ENCODE results near the gene FAF1.

The FAF1 gene

DNA sequence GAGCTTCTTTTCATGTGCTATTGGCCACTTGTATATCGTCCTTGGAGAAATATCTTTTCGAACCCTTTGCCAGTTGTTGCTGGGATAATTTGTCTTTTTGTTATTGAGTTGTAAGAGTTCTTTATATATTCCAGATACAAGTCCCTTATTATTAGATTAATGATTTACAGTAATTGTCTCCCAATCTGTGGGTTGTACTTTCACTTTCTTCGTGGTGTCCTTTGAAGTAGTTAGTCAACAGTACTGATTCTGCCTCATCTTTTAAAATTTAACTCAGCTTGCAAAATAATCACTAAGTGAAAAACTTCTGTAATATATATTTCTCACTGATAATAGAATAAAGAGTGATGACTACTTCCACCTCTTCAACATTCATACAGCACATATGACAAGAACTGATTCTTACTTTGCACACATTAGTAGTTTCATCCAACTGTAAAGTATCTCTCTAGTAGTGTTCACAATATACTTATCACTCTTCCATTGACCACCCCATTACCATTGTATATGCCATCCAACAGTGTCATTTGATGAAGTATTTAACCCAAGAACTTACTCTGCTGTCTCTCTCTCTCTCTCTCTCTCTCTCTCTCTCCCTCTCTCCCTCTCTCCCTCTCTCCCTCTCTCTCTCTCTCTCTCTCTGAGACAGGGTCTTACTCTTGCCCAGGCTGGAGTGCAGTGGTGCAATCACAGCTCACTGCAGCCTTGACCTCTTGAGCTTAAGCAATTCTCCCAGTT, 432.6 kb downstream of the FAF1 start:
- DNase-seq: no peak

DNA sequence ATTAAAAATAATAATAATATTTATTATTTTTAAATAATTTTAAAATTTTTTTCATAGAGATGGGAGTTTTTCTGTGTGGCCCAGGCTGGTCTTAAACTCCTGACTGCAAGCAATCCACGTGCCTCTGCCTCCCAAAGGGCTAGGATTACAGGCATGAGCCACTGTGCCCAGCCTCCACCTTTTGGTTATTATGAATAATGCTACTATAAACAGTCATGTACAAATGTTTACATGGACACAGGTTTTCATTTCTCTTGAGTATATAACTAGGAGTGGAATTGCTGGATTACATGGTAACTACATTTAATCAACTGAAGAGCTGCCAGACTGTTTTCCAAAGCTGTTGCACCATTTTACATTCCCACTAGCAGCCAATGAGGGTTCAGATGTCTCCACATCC, 433.6 kb downstream of the FAF1 start:
- no peak for DNase-seq

DNA sequence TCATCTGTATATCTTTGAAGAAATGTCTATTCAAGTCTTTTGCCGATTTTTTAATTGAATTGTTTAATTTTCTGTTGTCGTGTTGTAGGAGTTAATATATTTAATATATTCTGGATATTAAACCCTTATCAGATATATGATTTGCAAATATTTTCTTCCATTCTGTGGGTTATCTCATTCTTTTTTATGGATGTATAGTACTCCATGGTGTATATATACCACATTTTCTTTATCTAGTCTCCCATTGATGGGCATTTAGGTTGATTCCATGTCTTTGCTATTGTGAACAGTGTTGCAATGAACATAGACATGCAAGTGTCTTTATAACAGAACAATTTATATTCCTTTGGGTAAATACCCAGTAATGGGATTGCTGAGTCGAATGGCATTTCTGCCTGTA, 436.5 kb downstream of the FAF1 start:
- no peak for DNase-seq

DNA sequence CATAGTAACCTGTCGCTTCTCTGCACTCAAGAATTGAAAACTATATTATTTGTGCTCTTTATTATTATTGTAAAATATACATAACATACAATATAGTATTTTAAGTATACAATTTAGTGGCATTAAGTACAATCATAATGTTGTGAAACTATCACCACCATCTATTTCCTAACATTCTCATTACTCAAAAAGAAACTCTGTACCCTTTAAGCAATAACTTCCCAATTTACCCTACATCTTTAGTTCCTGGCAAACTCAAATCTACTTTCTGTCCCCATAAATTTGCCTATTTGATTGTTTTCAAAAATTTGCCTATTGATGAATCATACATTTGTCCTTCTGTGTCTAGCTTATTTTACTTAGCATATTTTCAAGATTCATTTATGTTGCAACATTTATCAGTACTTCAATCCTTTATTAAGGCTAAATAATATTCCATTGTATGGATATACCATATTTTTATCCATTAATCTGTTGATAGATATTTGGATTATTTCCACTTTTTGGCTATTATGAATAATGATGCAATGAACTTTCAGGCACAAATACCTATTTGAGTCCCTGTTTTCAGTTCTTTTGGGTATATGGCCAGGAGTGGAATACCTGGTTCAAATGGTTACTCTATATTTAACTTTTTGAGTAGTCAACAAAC, 437.2 kb downstream of the FAF1 start:
- no peak for DNase-seq

DNA sequence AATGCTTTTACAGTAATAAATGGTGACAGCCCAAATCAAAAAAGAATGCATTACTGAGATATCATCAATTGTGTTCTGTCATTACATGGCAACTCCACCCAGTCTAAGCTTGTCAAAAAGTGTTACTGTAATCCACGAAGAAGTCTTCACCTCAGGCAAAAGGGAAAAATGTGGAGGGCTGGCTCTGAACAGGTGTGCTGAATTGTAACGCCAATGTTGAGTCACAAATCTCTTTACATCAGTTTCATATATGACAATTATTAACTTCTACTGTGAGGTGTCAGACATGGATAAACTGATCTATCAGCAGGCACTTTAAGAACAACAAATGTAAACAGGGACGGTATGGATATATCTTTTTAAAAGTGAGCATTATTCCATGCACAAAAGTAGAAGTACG, 438.4 kb downstream of the FAF1 start:
- no peak for DNase-seq

DNA sequence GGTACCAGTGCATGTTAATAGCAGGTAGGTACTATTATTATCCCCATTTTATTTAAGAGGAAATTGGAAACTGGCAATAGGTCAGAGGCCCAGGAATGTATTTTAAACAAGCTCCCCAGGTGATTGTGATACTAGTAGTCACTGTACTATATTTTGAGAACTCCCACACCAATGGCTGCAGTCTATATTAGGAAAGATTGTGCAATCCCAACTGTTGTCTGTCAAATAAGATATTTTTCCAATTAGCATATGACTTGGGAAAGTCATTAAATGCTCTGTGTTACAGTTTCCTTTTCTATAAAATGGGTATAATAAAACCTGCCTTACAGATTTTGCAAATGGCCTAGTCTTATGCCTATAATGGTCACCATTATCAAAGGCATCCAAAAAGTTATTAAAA, 442.6 kb downstream of the FAF1 start:
- DNase-seq: no peak

DNA sequence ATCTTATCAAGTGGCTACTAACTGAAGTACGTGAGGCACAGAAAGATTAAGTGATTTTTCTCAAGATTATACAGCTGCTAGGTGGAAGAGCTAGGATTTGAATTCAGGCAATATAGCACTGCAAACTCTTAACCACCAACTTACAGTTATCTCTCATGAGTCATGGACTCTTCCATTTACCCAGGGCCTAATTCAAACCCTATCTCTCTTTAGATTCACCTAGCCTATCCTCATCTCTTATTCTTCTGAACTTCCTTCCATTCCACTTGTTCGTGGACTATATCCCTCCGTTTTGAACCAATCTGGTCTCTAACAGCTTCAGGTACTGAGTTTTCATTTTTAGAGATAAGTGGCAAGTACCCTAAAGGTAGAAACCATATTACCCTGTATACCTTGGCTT, 444.0 kb downstream of the FAF1 start:
- no peak for DNase-seq

DNA sequence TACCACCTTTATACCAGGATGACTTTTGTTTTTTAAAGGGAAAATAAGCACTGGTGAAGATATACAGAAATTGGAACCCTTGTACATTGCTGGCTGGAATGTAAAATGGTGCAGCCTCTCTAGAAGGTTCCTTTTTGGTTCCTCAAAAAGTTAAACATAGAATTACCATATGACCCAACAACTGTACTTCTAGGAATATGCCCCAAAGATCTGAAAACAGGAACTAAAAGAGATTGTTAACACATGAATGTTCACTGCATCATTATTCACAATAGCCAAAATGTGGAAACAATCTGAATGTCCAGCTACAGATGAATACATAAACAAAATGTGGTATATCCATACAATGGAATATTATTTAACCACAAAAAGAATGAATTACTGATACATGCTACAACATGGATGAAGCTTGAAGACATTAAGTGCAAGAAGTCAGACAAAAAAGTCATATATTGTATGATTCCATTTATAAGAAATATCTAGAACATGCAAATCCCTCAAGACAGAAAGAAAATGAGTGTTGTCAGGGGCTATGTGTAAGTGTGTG, 452.0 kb downstream of the FAF1 start:
- no peak for DNase-seq

DNA sequence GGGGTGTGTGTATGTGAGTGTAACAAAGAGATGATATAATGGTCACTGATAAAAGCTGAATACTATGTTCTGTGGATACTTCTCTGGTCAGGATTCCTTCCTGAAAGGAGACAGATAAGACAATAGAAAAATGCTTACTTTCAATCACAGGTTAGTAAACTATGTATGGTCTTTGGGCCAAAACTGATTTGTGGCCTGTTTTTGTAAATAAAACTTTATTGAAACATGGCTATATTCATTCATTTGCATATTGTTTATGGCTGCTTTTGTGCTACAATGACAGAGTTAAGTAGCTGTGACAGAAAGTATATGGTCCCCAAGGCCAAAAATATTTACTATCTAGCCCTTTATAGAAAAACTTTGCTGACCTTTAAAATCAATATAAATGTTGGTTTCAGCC, 454.6 kb downstream of the FAF1 start:
- no peak for DNase-seq

DNA sequence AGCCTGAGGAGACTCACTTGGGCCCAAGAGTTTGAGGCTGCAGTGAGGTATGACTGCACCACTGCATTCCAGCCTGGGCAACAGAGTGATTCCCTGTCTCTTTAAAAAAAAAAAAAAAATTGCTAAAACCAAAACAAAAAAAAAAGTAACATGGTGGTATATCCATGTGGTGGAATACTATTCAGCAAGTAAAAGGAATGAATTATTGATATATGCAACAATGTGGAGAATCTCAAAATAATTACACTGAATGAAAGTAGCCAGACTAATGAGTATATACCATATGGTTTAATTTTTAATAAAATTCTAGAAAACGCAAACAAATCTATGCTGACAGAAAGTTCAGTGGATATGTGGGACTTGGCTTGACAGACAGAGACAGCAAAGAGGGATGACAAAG, 456.6 kb downstream of the FAF1 start:
- DNase-seq: no peak

DNA sequence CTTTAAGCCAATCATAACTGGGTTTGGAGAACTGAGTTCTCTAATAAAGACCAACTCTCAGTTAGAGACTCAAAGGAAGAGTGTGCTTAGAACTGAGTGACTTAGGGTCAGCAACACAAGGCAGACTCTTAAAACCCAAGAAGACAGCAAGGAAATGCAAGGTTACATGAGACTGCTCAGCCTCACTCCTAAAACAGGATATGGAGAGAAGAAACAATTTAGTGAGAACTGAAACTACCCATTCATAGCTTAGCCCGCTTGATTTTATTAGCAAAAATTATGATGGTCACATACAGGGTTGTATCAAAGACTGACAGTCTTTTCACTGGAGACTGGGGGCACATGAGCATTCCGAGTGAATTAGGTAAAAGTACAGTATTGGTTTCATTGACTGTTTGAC, 457.9 kb downstream of the FAF1 start:
- no peak for DNase-seq

DNA sequence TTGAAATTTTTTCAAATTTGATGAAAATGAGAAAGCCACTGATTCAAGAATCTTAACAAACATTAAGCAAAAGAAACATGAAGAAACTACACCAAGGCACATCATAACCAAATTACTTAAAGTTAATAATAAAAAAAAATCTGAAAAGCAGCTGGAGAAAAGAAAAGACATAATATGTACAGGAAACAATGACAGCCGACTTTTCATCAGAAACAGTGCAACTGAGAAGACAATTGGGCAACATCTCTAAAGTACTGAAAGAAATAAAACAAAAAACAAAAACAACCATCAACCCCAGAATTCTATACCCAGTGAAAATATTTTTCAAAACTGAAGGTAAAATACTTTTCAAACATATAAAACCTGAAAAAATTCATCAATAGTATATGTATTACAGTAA, 463.1 kb downstream of the FAF1 start:
- DNase-seq: no peak

DNA sequence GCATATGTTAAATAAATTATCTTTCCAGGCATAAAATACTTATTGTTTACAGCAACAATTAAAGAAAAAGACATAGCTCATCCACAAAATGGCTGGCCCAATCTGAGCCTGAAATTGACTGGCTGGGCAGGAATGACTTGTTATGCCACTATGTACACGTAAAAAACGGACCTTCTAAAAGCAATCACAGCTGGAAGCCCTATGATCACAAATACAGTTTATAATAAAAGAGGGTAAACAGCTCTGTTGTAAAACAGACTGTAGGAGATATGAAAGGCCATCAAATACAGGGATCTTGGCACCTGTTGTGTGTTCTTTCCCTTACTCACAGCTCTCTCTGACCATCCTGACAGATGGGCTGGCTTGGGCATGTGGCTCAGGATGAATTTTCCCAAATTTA, 466.4 kb downstream of the FAF1 start:
- DNase-seq: no peak

DNA sequence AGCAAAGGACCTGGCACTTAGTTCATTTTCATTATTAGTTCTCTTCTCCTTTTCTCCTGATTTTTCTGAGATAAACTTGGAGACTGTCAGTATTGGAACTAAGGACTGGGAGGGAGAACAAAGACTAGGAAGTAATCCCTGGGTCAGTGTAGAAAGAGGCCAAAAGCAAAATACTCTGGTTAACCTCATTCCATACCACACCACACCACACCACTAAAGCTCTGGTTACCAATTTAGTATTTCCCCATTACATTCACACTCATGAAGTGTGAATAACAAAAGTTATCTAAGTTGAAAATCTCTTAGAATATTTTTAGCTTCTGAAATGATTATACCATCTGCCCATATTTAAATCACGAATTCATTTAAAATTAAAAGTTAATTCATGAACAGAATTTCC, 467.9 kb downstream of the FAF1 start:
- no peak for DNase-seq

DNA sequence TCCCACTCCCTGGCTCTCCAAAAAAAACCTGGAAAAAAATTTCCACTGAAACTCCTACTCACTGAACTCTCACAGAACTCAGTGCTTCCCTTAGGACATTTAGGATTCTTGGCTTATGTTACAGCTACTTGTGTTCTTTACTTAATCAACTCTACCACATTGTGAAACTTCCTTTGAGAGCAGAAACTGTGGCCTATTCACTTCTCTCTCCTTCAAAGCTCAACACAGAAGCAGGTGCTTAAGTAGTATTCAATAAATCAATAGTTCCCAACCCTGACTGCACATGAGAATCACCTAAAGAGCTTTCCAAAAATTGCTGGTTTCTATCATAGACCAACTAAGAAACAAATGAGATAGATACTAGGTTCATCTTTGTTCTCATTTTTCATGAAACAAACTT, 468.9 kb downstream of the FAF1 start:
- no peak for DNase-seq

DNA sequence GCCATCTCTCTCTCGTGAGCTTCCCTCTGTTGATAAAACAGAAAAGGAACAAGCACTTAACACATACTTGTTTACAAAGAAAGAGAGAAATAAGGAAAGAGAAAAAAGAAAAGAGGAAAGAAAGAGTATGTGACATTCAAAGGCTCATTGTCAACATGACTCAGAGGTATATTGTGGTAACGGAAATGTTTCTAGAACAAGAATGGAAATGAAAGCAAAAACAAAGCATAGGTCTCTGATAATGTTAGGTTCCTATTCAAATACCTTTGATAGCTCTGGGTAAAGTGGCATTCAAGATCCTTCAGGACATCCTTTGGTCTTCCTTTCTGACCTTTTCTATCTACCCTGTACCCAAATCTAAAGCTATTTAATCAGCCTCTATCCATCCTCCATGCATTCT, 469.4 kb downstream of the FAF1 start:
- no peak for DNase-seq

DNA sequence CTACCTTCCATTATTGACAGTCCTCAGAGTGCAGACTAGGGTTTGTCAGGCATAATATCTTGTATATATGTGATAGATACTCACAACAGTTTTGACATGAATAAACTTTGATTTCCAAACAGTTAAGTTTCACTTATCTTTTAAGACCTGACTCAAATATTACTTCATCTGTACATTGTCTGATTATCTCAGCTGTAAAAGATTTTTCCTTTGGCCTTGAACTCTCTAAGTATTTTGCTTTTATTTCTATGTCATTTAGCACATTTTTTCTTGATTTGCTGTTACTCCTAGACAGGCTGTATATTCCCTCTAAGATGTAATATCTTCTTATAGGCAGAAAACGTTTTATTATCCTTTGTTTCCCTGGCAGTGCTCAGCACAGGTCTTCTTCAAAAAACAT, 471.2 kb downstream of the FAF1 start:
- no peak for DNase-seq

DNA sequence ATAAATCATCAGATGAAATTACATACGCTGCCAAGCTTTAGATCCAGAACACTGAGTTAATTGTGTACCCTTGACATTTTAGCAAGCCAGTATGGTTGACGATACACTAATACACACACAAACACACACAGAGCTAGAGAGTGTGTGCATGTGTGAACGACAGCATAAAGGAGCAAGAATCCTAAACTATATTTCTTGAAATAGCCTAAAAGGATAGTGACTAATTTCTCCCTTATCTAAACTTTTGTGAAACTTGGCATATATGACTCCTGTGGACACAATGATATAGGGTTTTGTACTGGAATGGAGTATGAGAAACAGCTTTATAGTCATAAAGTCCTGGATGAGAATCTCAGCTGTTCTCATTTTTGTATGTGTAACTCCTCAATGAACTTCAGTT, 471.7 kb downstream of the FAF1 start:
- DNase-seq: no peak

DNA sequence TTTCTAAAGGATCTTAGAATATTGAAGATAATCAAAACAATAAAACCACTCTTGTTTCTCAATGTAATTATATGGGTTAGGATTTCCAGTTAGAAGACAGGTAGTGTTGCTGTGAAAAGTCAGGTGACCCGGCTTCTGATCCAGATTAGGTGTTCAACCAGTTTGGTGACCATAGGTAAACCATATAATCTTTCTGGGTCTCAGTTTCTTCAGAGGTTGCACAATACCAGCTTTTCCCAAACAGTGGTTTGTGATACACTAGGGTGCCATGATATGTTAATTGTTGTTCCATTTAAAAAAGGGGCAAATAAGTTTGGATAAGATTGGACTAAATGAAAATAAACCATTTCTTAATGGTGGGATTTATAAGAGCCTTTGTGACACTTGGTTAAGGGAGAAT, 472.3 kb downstream of the FAF1 start:
- no peak for DNase-seq

DNA sequence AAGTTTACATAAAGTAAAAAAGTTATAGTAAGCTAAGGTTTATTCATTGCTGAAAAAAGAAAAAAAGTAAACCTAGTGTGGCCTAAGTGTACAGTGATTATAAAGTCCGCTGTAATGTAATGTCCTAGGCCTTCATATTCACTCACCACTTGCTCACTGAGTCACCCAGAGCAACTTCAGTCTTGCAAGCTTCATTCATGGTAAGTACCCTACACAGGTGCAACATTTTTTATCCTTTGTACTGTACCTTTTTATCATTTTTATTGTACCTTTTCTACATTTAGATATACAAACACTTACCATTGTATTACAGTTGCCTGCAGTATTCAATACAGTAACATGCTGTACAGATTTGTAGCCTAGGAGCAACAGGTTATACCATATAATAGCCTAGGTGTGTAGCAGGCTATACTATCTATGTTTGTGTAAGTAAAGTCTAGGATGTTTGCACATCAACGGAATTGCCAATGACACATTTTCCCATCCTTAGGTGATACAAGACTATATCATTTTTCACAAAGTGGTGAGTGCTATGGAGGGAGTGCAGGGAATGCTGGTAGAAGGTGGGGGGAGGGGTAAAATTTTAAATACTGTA, 478.8 kb downstream of the FAF1 start:
- no peak for DNase-seq

DNA sequence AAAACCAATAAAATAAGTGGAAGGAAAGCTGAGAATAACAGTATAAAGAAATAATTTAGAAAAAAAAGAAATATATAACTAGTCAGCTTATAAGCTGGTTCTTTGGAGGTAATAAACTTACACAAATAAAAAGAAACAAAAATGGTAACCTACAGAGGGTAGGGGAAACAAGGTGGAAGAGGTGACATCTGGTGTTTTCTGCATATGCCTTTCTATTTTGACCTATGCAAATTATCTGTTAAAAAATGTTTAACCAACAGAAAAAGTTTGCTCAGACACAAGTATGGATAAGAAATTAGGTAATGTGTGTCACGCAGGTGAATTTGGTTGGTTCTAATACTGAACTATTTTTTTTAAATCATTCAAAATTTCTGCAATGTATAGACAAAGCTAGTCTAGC, 483.3 kb downstream of the FAF1 start:
- no peak for DNase-seq

DNA sequence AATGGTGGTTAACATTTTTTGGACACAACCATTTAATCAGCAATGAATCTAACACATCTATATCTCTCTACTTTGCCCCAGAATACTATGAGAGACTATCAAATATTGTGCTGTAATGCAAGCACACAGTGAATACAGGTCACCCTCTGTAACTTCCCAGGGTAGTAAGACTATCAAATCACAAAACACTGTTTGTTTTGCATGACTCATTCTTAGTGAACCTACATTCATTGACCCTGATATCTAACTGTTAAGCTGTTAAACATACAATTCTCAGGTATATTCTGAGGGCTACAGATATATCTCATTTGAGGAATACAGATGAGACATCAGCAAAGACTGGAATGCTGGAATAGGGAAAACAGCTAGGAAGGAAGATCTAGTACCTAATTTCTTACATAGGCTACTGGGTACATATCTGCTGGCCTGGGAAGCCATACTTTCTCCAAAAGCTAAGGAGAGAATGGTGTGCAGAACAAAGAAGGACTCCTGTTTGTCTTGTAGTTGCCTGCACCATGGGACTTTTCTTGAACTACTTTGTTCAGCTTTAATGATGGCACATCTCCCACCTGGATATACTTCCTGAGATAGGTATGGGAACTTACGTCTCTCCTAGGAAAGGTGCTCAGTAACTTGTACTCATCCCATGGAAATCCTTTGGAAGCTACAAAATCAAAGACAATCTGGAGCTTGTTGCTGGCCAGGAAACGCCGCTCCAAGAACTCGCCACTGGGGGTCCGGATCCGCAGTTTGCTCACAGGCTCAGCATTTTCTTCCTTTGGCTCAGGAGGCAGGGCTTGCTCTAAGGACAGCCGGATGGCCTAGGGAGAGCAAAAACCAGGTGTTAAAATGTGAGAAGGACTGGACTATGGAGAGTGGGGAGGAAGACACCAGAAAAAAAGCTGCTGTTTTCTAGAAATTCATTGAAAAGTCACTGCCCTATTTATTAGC, 484.9 kb downstream of the FAF1 start:
- no peak for DNase-seq

DNA sequence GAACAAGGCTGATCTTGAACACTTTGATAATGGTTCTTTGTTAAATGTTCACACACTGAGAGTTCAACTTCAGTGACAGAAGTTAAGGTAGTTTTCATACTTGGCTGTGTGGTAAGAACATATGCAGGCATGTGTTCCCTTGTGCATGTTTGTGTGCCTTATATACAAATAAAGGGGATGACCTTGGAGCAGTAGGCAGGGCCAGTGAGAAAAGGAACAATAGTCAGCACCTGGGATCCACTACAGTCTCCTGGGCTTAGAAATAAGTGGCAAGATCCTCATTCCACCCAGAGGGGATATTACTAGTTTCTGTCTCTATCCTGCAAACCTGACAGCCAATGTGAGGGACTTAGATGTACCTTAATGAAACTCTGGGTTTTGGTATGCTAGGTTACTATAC, 486.6 kb downstream of the FAF1 start:
- DNase-seq: no peak
